Activated CD8-positive, alpha-beta memory T cell treated with anti-CD3 and anti-CD28 coated beads, Interleukin-2, amount 50 U/mL, for 24 hours (primary cell): Measurements from ENCODE around the gene TXNDC12.
"Not testable (repeated sequence)": the region's sequence is repeated elsewhere in the genome, so short reads cannot be mapped to it uniquely, and the experiment has no call there.

Experiments
- DNase-seq: peaks from one replicate; pipeline ENCODE4 v3.0.0-alpha.2; 2020; ENCODE audit errors: extremely low read depth

Gene TXNDC12

GRCh38 chr1:52049337-52049736 is 5.7 kb downstream of the TXNDC12 start:
- not testable (repeated sequence) for DNase-seq

GRCh38 chr1:52045666-52046195 is 9.3 kb downstream of the TXNDC12 start:
- not testable (repeated sequence) for DNase-seq

- DNase-seq = no peak
These were observed 9.8 kb downstream of the TXNDC12 start for GRCh38 chr1:52045236-52045635.

- no peak for DNase-seq
These were observed 13.3 kb downstream of the TXNDC12 start for GRCh38 chr1:52041551-52042185.

GRCh38 chr1:52037909-52038308 is 17.1 kb downstream of the TXNDC12 start:
- no peak for DNase-seq

- DNase-seq = no peak
These were observed 17.6 kb downstream of the TXNDC12 start for GRCh38 chr1:52037402-52037814.

- DNase-seq = no peak
These were observed 21.0 kb downstream of the TXNDC12 start for GRCh38 chr1:52034050-52034384.

- peak; percentile 66 for DNase-seq
These were observed 21.6 kb downstream of the TXNDC12 start, which contains the start of gene KTI12 for GRCh38 chr1:52033190-52034049. Gene KTI12 (minus strand): TSS chr1:52033810. CDS start chr1:52033761, 49 bp downstream.

- no peak for DNase-seq
These were observed 22.2 kb downstream of the TXNDC12 start for GRCh38 chr1:52032785-52033131.

GRCh38 chr1:52032124-52032784 is 22.7 kb downstream of the TXNDC12 start:
- no peak for DNase-seq

- DNase-seq = not testable (repeated sequence)
These were observed 26.2 kb downstream of the TXNDC12 start for GRCh38 chr1:52028839-52029238.

GRCh38 chr1:52028328-52028727 is 26.7 kb downstream of the TXNDC12 start:
- DNase-seq = no peak

- DNase-seq = no peak
These were observed 28.7 kb downstream of the TXNDC12 start for GRCh38 chr1:52026278-52026677.

GRCh38 chr1:52022133-52022532 is 32.9 kb downstream of the TXNDC12 start:
- DNase-seq = no peak

- DNase-seq = no peak
These were observed 46.8 kb downstream of the TXNDC12 start for GRCh38 chr1:52008071-52008809.

- DNase-seq = no peak
These were observed 47.6 kb downstream of the TXNDC12 start for GRCh38 chr1:52007215-52008002.

GRCh38 chr1:52006081-52006553 is 48.9 kb downstream of the TXNDC12 start:
- DNase-seq = not testable (repeated sequence)

- not testable (repeated sequence) for DNase-seq
These were observed 49.4 kb downstream of the TXNDC12 start for GRCh38 chr1:52005548-52005947.

- no peak for DNase-seq
These were observed 51.1 kb downstream of the TXNDC12 start for GRCh38 chr1:52003877-52004276.

- DNase-seq = no peak
These were observed 52.7 kb downstream of the TXNDC12 start for GRCh38 chr1:52002038-52002917.
